Left hindlimb (tissue), 1 donor: ENCODE data around the gene ZNF84.

Experiments
- DNase-seq: peaks from one replicate; pipeline ENCODE4 v3.0.0-alpha.2; 2018

ZNF84 gene

DNA sequence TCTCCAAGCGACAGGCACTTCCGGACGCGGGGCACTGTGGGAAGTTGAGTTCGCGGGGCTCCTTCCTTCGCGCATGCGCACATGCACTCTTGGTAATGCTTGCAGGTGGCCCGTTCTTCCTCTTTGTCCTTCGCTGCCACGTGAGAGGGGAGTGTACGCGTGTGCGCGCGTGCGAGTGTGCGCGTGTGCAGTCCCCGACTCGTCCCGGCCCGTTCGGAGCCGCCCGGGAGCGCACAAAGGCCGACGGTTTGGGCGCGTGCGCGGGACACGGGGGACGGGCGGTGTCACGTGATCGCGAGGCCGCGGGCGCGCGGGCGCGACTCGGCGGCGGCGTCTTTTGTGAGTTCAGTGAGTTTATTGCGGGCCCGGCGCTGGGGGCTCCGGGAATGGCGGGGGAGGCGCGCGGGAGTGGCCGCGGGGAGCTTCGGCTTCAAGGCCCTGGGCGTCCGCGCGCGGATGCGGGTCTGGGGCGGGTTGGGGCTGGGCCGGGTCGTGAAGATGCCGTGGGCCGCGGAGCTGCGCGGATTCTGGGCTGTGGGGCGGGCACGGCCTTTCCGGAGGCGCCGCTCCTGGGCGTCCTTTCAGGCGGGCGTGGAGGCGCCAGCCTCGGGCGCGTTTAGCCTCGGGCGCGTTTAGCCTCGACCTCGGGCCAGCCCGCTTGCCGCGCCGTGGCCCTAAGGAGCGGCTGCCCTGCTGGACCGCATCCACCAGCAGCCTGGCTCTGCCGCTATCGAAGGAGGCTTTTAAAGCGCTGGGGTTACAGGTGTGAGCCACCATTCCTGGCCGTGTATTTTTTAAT, at the start of gene ZNF84:
TSS of gene ZNF84 (plus strand) at position 303 of the 799 bp plus-strand sequence. CDS start 3,959 bp downstream, outside the sequence.
- DNase-seq = peak; percentile 97

DNA sequence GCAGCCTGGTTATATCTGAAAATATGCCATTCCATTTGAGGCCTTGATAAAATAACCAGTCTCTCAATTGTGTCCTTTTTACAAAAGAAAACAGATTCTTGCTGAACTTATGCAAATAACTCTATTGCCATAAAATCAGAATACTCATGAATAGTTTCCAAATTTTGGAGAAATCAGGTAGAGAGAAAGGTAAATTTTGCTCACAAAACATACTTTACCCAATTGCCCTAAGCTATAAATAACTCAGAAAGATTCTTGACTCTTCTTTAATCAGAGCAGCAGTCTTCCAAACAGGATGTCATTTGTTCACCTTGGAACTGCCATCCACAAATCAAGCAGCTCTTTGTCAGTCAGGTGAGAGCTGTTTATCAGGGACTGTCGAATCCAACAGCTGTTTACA, 38.6 kb upstream of the ZNF84 start:
- no peak for DNase-seq

DNA sequence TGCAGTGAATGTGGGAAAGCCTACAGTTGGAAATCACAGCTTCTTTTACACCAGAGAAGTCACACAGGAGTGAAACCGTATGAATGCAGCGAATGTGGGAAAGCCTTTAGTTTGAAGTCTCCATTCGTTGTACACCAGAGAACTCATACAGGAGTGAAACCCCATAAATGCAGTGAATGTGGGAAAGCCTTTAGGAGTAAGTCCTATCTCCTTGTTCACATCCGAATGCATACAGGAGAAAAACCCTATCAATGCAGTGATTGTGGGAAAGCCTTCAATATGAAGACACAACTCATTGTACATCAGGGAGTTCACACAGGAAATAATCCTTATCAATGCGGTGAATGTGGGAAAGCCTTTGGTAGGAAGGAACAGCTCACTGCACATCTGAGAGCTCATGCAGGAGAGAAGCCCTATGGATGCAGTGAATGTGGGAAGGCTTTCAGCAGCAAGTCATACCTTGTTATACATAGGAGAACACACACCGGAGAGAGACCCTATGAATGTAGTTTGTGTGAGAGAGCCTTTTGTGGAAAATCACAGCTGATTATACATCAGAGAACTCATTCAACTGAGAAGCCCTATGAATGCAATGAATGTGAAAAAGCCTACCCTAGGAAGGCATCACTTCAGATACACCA, 26.5 kb upstream of the ZNF84 start:
- DNase-seq = no peak

DNA sequence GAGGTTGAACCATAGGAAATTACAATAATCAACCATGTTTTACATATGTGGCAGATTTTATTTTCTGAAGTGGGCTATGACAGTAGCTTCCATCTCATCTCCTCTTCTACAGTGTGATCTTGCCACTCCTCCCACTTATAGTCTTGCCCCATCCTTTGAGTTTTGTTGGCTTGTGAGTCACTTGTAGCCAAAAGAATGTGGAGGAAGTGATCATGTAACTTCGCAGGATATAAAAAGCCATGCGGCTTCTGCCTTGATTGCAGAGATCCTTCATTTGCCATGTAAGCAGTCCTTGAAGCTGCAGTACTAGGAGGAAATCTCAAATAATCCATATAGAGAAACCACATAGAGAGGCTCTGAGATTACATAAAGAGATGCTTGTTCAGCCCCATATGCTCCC, 13.7 kb upstream of the ZNF84 start:
- DNase-seq = no peak

GRCh38 chr12:133026996-133027395, 10.3 kb upstream of the ZNF84 start:
- no peak for DNase-seq

DNA sequence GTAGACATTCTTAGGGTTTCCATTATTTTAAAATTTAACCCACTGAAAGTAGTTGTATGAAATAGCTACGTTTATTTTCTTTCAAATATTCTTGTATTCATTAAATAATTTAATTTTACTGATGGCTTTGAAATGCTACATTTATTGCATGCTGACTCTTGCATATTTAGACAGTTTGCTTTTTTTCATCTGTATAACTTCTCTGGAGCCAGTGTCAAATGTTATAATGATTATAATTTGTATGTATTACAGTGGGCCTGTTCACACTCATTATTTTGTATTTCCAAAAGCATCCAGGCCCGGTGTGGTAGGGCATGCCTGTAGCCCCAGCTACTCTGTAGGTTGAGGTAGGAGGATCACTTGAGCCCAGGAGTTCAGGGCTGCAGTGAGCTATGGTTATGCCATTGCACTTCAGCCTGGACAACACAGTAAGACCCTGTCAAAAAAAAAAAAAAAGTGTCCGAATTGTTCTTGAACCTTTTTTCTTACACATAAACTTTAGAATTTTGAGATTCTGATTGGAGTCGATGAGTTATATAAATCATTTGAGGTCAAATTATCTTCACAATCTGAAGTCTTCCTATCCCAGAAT, 905 bp downstream of the ZNF84 start:
- DNase-seq = no peak

GRCh38 chr12:133046698-133047097, 9.4 kb downstream of the ZNF84 start:
- no peak for DNase-seq

GRCh38 chr12:133057446-133057845, 20.1 kb downstream of the ZNF84 start:
- DNase-seq = no peak

DNA sequence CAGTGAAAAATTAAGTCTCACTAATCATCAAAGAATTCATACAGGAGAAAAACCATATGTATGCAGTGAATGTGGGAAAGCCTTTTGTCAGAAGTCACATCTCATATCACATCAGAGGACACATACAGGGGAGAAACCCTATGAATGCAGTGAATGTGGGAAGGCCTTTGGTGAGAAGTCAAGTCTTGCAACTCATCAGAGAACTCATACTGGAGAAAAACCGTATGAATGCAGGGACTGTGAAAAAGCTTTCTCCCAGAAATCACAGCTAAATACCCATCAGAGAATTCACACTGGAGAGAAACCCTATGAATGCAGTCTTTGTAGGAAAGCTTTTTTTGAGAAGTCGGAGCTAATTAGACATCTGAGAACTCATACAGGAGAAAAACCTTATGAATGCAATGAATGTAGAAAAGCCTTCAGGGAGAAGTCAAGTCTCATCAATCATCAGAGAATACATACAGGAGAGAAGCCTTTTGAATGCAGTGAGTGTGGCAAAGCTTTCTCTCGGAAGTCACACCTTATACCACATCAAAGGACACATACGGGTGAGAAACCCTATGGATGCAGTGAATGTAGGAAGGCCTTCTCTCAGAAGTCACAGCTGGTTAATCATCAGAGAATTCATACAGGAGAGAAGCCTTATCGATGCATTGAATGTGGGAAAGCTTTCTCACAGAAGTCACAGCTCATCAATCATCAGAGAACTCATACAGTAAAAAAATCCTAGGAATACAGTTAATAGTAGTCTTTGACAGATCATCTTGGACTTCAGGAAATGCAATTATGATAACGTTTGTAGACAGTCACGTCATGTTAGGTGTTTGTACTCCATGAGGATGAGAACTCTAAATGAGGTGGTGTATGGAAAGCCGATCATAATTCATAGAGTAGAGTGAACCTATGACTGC, 21.1 kb downstream of the ZNF84 start:
- no peak for DNase-seq

DNA sequence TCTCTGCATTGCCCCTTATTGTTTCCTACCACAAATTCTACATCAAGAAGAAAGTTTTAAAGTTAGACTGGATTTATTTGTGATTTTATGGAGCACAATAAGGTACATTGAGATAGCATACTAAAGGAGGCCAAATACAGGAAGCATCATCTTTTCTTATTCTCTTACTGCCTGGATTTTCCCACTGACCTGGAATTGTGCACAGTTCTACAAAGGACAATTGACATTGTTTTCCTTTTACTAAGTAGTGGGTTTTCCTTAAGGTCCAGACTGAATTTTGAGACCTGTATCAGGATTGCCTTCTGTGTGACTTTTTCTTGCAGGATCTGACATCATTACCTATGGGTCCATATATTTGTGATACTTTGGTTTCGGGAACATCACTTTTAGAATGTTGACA, 24.6 kb downstream of the ZNF84 start:
- DNase-seq = no peak

- DNase-seq = no peak
Observed at GRCh38 chr12:133063556-133063955, 26.2 kb downstream of the ZNF84 start.

DNA sequence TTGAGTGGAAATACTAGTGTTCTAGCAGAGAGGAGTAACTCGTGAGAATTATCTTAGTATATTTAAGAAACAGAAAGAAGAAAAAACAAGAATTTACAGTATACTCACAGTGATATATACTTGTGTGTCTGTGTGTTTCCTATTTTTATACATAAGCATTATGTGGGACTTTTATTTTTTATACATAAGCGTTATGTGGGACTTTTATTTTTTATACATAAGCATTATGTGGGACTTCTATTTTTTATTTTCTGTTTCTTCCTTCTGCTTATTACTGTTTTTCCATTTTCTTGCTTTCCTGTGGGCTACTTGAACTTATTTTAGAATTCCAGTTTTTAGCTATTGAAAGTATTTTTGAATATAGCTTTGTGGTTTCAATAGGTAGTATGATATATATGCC, 36.5 kb downstream of the ZNF84 start:
- no peak for DNase-seq

DNA sequence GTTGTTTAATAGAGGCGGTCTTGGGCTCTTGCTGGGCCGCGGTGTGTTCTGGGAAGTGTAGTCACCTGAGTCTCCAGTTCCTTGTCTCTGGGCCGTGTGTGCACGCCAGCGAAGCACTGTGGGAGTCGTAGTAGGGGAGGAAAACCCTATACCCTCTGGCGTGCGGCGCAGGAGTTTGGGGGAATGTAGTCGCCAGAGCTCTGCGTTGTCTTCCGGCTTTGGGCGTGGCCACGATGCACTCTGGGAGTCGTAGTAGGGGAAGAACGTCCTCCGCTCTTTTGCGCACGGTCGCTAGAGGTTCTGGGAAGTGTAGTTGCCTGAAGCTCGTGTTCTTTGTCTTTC, 42.7 kb downstream of the ZNF84 start:
- DNase-seq = peak; percentile 99

DNA sequence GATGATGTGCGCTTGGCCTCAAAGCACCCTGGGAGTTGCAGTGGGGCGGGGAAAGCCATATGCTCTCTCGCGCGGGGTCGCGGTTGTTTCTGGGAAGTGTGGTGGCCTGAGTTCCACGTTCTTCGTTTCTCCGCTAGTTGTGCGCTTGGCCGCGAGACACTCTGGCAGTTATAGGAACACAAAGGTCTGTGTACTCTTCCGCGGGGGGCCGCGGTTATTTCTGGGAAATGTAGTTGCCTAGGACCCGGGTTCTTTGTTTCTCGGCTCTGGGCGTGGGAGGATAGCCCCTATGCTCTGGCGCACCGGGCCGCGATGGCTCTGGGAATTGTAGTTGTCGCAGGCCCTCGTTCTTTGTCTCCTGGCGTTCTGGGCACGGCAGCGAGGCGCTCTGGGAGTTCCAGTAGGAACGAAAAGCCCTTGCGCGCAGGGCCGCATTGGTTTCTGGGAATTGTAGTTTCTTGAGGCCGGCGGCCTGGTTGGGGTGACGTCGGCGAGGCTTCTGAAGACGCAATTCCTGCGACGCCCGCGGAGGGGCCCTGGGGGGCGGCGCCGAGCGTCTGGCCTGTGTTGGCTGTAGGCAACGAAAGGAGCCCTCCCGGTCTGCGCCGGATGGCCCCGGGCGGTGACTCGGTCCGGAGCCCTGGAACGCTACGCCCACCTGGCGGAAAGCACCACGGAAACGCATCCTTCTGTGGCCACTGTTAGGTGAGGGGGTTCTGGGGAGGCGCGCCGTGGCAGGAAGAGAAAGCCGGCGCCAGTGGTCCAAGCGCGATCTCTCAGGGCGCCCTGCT, 43.3 kb downstream of the ZNF84 start, which contains the start of gene ZNF140:
TSS of gene ZNF140 (plus strand) at position 556 of the 791 bp plus-strand sequence. CDS start 398 bp downstream, outside the sequence.
- peak; percentile 97 for DNase-seq

DNA sequence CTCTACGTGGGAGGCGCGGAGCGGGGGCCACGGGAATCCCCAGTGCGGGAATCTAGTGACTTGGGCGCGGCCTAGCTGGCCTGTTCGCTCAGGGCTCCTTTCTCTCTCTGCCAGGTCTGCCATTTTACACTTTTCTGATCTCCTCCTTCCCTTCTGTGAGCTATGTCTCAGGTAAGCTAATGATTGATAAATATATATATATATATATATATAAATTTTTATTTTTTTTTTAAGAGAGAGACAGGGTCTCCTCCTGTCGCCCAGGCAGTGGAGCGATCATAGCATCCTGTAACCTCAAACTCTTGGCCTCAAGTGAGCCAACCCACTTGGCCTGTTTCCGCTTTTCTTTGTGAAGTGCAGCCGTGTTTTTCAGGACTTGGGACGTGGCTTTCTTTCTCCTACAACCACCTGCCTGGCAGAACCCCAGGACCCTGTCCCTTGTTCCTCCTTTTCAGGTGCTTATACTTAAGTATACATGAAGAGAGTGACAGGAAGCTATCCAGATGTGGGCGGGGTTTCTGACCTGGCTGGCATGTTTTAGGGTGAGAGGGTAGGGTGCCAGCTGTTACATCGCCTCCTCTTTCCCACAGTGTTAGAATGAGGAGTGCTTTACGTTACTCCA, 44.0 kb downstream of the ZNF84 start:
- DNase-seq = no peak

DNA sequence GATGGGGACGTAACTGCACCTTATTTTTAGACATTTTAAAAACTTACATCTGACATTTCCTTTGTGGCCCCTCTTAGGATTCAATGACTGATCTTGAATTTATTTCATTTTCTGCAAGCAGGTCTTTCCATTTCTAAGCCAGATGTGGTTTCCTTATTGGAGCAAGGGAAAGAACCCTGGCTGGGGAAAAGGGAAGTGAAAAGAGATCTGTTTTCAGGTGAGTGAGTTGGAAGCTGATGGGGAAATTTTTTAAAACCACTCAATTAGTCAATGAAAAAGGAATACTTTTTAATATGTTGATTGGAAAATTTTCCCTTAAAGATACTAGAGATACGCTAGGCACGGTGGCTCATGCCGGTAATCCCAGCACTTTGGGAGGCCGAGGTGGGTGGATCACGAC, 46.0 kb downstream of the ZNF84 start:
- no peak for DNase-seq

DNA sequence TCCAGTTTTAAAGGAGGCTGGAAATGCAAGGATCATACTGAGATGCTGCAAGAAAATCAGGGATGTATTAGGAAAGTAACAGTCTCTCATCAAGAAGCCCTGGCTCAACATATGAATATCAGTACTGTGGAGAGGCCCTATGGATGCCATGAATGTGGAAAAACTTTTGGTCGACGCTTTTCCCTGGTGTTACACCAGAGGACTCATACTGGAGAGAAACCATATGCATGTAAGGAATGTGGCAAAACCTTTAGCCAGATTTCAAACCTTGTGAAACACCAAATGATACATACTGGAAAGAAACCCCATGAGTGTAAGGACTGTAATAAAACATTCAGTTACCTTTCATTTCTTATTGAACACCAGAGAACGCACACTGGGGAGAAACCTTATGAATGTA, 68.3 kb downstream of the ZNF84 start:
- no peak for DNase-seq

- DNase-seq = no peak
Observed at GRCh38 chr12:133106253-133106652, 68.9 kb downstream of the ZNF84 start.

- no peak for DNase-seq
Observed at GRCh38 chr12:133107121-133107520, 69.8 kb downstream of the ZNF84 start.

- DNase-seq = no peak
Observed at GRCh38 chr12:133108150-133108549, 70.8 kb downstream of the ZNF84 start.
